Measurements from ENCODE around the gene PRTFDC1. TPM values are rescaled to one million over a fixed set of nuclear protein-coding genes. Genes with fewer than 3 reads are reported as not detected.

PRTFDC1 gene
- total and polyA plus RNA-seq, 2 of the 8 experiments (the other 6 are each of a cell fraction or from before 2014, with no cell fraction given) = 5.9 to 6.6 TPM

GRCh38 chr10:24834869-24835268, 117.5 kb downstream of the PRTFDC1 start (continued):
- TF ChIP-seq CHD7 (IDR thresholded peaks at IDR 0.05; ENCODE audit: insufficient replicate concordance, low read length) = no peak
- TF ChIP-seq TBP (IDR thresholded peaks at IDR 0.05; ENCODE audit: low read depth, low read length) = no peak
- TF ChIP-seq TAF1 (IDR thresholded peaks at IDR 0.05; ENCODE audit: low read depth, low read length) = no peak
- no peak for TF ChIP-seq CHD2 (IDR thresholded peaks at IDR 0.05; ENCODE audit: low read length)
- TF ChIP-seq CREB1 (IDR thresholded peaks at IDR 0.05) = no peak
- no peak for TF ChIP-seq MAX (IDR thresholded peaks at IDR 0.05)
- no peak for TF ChIP-seq RBBP5 (IDR thresholded peaks at IDR 0.05; ENCODE audit: borderline replicate concordance, low read depth, low read length)
- TF ChIP-seq POU5F1 (IDR thresholded peaks at IDR 0.05; ENCODE audit: low read depth, low read length) = no peak
- no peak for TF ChIP-seq KDM5A (IDR thresholded peaks at IDR 0.05; ENCODE audit: low read length)

Data from H1 (cell line).